Measurements from ENCODE around the gene PPP1R14D.

Gene PPP1R14D

DNA sequence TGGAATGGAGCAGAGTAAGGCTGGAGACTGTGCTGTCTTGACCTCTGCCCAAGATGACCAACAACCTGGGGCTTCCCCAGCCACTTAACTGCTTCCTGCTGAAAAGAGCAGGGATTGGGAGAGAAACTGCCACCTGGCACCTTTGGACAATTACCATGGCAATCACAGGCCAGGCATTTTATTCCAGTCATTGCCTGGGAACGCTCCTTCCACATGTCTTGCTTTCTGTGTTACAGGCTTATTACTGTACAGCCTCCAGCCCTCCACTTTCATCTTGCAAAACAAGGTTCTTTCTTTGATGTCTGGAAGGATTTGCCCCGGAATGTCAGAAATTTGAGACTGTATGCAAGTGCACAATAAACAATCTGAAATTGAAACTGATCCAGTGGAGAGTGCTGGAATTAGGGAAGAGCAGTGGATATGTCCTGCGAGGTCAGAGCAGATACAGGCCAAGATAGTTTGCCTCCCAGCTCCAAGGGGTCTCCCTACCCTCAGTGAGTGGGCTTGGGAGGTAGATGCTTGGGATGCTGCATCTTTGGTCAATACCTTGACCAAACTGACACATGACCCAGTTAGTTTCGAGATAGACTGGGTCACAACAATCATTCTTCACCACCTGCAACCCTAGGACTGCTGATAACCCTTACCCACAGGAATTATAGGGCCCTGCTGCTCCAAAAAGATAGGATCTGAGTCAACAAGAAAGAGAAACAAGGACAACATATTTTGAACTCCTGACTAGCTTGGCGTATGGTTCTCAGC lies 2.7 kb downstream of the PPP1R14D start:
- TF ChIP-seq FOXP2 (optimal IDR thresholded peaks at IDR 0.05; ENCODE audit: borderline replicate concordance, extremely low read depth, extremely low read length, insufficient read depth) (no peak), POLR2AphosphoS5 (IDR thresholded peaks at IDR 0.05; ENCODE audit: low read depth, low read length) (no peak), TAF1 (IDR thresholded peaks at IDR 0.05; ENCODE audit: borderline replicate concordance, insufficient read depth, low read length) (no peak), SIN3A (IDR thresholded peaks at IDR 0.05; ENCODE audit: borderline replicate concordance, insufficient read depth, low read length) (no peak)
- TF ChIP-seq, protein P1, sequence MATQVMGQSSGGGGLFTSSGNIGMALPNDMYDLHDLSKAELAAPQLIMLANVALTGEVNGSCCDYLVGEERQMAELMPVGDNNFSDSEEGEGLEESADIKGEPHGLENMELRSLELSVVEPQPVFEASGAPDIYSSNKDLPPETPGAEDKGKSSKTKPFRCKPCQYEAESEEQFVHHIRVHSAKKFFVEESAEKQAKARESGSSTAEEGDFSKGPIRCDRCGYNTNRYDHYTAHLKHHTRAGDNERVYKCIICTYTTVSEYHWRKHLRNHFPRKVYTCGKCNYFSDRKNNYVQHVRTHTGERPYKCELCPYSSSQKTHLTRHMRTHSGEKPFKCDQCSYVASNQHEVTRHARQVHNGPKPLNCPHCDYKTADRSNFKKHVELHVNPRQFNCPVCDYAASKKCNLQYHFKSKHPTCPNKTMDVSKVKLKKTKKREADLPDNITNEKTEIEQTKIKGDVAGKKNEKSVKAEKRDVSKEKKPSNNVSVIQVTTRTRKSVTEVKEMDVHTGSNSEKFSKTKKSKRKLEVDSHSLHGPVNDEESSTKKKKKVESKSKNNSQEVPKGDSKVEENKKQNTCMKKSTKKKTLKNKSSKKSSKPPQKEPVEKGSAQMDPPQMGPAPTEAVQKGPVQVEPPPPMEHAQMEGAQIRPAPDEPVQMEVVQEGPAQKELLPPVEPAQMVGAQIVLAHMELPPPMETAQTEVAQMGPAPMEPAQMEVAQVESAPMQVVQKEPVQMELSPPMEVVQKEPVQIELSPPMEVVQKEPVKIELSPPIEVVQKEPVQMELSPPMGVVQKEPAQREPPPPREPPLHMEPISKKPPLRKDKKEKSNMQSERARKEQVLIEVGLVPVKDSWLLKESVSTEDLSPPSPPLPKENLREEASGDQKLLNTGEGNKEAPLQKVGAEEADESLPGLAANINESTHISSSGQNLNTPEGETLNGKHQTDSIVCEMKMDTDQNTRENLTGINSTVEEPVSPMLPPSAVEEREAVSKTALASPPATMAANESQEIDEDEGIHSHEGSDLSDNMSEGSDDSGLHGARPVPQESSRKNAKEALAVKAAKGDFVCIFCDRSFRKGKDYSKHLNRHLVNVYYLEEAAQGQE (IDR thresholded peaks at IDR 0.05; ENCODE audit: insufficient read depth in 1 of 2, low read depth in 2 of 2, low read length in 2 of 2), result no peak

DNA sequence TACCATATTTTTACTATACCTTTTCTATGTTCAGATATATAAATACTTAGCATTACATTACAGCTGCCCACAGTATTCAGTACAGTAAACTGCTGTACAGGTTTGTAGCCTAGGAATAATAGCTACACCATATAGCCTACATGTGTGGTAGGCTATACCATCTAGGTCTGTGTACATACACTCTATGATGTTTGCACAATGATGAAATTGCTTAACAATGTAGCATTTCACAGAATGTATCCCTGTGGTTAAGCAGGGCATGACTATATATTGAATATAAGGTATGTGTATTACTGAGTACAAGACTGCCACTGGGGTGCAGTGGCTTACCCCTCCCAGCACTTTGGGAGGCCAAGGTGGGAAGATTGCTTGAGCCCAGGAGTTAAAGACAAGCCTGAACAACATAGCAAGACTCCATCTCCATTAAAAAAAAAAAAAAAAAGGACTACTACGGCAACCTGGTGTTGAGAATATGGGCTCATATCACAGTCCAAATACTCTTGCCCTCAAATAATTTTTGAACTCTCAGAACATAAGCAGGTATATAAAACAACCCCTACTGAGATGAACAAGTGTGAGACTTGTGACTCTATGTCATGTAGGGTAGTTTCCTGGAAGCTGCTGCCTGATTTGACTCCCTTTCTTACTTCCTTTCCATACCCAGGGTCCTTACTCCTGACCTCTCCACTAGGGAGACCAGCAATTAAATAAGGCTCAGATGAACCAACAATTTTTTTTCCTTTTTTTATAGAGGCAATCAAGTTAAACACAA lies 4.8 kb downstream of the PPP1R14D start:
- TF ChIP-seq POLR2AphosphoS5 (IDR thresholded peaks at IDR 0.05; ENCODE audit: low read depth, low read length), result no peak

DNA sequence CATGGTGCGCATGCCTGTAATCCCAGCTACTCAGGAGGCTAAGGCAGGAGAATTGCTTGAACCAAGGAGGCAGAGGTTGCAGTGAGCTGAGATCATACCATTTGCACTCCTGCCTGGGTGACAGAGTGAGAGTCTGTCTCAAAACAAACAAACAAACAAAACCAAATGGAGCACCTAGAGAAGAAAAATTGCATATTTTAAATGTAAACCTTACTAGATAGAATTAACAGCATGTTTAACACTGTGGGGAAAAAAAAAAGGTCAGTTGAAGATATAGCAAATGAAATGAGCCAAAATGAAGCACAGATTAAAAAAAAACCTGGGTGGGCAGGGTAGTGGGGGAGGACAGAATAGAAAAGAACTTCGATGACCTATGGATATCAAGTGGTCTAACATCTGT lies 7.3 kb downstream of the PPP1R14D start:
- TF ChIP-seq SIN3A (IDR thresholded peaks at IDR 0.05; ENCODE audit: borderline replicate concordance, insufficient read depth, low read length), result no peak
- TF ChIP-seq TAF1 (IDR thresholded peaks at IDR 0.05; ENCODE audit: borderline replicate concordance, insufficient read depth, low read length), result no peak
- TF ChIP-seq, protein P1 (IDR thresholded peaks at IDR 0.05; ENCODE audit: insufficient read depth in 1 of 2, low read depth in 2 of 2, low read length in 2 of 2), result no peak
- TF ChIP-seq FOXP2 (optimal IDR thresholded peaks at IDR 0.05; ENCODE audit: borderline replicate concordance, extremely low read depth, extremely low read length, insufficient read depth), result no peak

DNA sequence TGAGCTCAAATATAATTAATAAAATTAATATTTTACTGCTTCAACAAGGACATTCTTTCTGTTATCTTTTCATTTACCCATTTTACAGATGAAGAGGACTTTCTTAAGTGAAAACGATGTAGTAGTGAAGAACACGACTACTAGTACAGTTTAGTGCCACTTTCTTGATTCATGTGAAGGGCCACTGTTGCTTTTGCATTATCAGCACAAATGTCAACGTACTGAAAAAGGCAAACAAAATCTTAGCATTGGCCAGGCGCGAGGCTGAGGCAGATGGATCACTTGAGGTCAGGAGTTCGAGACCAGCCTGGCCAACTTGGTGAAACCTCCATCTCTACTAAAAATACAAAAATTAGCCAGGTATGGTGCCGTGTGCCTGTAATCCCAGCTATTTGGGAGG lies 9.5 kb downstream of the PPP1R14D start:
- TF ChIP-seq SIN3A (IDR thresholded peaks at IDR 0.05; ENCODE audit: borderline replicate concordance, insufficient read depth, low read length) (no peak), TAF1 (IDR thresholded peaks at IDR 0.05; ENCODE audit: borderline replicate concordance, insufficient read depth, low read length) (no peak), FOXP2 (optimal IDR thresholded peaks at IDR 0.05; ENCODE audit: borderline replicate concordance, extremely low read depth, extremely low read length, insufficient read depth) (no peak), POLR2AphosphoS5 (IDR thresholded peaks at IDR 0.05; ENCODE audit: low read depth, low read length) (no peak)
- TF ChIP-seq, protein P1 (IDR thresholded peaks at IDR 0.05; ENCODE audit: insufficient read depth in 1 of 2, low read depth in 2 of 2, low read length in 2 of 2), result no peak

DNA sequence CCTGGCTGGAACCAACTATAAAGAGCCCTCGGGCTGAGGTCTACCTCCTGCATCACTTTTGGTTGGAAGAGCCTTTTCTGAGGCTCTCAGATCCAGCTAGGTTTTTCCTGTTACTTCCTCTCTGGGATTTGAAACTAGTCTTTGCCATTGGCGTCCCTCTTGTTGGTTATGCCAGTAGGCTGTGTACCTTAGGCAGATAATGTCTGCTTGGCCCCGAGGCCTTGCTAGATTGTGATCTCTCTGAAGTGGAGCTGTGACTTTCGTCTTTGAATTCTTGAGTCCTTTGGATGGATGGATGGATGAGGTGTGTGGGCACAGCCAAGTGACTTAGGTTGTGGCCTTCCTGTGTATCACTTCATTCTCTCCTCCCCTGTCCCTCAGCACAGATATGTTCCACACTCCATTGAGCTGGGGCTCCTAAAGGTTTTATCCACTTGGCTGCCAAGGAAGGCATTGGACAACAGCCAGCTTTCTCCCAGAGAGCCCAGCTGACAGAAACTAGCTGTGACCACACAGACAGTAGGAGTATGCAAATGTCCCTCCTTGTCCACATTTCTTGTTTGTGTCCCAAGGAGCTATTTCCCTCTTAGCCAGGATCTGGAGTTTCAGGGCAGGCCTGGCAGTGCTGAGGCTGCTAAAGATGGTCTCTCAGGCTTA lies 13.3 kb downstream of the PPP1R14D start:
- TF ChIP-seq SIN3A (IDR thresholded peaks at IDR 0.05; ENCODE audit: borderline replicate concordance, insufficient read depth, low read length) (no peak), POLR2AphosphoS5 (IDR thresholded peaks at IDR 0.05; ENCODE audit: low read depth, low read length) (no peak)
- TF ChIP-seq, protein P1 (IDR thresholded peaks at IDR 0.05; ENCODE audit: insufficient read depth in 1 of 2, low read depth in 2 of 2, low read length in 2 of 2), result no peak
